GM20431 (cell line): ENCODE data around the gene IL17REL.
"Not testable (repeated sequence)": the region's sequence is repeated elsewhere in the genome, so short reads cannot be mapped to it uniquely, and the experiment has no call there.

ENCODE experiments used
- in situ Hi-C: fragments of 300-500 bp; cut with MseI, MboI; formaldehyde crosslinking; loops from one replicate; pipeline ENCODE4 v1.15.0; 2020; ENCODE audit warnings: low sequenced_read_pairs; ENCODE audit not compliant: unreplicated experiment

The IL17REL gene

DNA sequence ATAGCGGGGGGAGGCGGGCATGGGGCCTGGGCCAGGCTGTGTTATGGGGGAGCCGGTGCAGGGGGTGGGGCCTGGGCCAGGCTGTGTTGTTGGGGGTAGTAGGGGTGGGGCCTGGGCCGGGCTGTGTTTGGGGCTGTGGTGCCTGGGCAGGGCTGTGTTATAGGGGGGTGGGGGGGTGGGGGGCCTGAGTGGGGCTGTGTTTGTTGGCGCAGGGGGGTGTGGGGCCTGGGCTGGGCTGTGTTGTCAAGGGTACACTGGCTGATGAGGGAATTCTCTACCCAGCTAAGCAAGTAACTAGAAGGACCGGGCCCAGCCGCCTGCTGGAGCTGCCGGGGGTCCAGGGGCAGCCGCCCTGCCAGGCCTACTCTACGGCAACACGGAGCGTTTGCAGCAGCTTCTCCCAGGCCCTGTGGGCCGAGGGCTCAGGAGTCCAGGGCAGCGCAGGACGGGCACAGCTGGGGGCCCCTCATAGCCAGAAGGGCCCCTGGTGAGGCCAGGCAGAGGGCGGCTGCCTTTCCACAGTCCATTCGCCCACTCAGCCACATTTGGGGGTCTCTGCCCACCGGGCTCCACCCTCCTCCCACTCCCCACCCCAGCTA is 62.1 kb downstream of the IL17REL start:
- in situ Hi-C loops = no loop called here

DNA sequence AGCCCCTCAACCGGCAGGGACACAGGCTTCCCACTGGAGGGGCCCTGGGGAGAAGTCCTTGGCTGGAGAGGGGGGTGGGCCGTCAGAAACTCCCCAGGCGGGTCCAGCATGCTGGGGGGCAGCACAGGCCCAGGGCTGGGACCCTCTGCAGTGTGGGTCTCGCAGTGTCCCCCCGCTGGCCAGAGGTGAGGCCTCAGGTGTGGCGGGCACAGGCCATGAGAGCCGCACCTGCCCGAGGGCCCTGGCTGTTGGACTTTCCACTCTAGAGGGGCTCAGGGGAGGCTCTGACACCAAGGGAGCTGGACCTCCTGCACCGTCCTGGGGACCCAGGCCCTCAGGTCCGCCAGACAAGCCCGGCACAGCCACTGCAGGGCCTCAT is 62.7 kb downstream of the IL17REL start:
- in situ Hi-C loops = no loop called here

DNA sequence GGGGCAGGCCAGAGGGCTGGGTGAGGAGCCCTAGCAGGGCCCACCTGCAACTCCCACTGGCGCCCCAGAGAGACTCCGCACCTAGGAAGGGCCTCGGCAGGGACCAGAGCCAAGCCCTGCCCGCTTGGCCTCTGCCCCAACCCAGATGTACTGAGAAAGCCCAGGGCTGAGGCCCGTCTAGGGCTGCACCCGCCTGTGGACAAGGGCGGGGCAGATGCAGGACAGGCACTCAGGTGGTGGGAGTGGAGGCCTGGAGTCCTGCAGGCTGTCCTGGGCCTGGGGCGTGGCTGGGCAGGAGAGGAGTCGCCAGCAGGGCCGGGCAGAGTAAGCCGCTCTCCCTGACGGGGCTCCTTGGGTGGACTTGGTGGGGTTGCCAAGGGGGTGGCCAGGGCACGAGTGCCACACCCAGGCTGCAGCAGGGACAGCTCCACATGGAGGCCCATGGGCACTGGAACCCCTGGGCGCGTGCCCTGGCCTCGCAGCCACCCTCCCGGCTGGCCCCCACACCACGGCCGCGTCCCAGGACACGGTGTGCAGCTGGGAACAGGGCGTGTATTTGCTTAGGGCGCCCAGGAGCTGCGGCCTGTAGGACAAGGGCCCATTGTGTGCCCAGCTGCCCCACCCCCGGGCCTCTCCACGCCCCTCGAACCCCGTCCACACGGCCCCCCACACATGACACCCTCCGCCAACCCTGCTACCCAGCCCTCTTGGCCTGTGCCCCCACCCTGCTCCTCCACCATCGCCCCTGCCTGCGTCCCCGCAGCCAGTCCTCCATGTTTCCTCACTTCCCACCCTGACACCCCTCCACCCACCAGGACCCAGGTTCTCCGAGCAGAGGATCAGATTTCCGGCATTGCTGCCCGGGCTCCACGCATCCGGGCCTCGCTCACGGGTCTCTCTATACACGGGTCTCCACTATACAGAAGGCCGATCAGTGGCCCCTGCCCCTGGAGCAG is 63.3 kb downstream of the IL17REL start:
- in situ Hi-C loops = no loop called here

DNA sequence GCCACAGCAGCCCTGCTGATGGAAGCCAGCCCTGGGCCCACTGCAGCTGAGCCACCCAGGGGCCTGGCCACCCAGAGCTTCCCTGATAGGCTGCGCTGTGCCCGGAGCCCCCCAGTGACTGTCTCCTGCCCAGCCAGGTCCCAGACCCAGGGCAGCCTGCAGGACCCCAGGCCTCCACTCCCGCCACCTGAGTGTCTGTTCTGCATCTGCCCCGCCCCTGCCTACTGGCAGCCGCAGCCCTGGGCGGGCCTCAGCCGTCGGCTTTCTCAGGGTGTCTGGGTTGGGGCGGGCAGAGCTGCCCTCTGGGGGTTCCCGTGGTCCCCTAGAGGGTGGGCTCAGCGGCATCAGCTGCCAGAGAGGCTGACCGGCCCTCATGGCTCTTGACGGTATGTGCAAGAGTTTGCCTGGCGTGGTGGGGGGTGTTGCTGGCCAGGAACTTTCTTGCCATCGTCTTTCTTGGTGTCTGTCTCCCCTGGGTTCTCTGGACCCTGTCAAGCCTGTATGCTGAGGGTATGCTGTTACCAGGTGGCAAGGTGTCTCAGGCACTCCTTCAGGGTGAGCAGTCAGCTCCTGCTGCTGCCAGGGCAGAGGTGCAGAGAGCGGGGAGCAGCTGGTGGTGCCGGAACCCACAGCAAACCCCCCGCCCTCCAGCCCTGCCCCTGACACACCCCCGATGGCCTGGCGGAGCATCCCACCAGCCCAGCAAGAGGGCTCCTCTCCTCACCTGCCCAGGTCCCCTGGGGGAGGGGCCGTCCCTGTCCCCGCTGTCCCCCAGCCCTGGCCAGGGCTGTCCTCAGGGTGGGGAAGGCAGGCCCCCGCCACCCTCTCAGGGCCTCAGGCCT is 64.2 kb downstream of the IL17REL start:
- in situ Hi-C loops = no loop called here

DNA sequence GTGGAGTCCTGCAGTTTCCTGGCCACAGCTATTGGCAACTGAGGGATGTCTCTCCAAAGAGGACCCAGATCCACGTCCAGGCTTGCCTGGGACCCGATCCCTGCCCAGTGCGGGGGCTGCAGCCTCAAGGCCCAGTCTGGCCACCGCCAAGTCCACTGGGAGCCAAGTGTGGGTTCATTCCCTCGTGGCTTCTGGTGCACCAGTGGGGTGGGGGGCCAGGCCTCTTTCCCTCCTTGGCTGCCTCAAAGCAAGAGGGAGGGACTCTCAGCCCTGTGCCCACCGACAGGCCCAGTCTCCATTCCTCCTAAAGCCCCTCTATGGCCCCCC is 65.3 kb downstream of the IL17REL start:
- in situ Hi-C loops = no loop called here

DNA sequence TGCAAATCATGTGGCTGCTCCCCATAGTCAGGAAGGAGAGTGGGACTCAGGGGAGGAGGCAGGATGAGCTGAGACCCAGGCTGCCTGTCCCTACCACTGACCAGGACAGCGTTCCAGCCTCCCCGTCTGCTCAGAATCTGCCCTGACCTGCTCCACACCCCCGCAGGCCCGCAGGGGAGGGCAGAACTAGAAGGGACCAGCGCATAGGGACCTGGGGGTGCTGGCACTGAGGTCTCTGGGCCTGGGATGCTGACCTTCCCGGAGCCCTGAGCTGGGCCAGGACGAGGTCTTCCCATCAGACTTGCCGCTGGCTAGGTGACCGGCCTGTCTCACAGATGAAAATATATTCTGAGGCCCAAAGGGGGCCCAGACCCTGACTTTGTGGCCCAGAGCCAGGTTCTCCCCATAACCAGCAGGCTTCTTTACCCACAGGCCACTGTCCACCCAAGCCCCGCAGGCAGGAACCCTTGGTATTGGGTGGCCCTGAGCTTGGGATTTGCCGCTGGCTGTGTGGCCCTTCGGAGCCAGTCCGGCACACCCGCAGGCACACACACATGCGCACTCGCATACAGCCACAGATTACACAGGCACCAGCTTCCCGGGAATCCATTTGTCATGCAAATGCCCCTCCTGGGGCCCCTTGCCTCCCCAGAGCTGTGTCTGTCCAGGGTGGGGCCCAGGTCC is 65.8 kb downstream of the IL17REL start:
- in situ Hi-C loops = no loop called here

DNA sequence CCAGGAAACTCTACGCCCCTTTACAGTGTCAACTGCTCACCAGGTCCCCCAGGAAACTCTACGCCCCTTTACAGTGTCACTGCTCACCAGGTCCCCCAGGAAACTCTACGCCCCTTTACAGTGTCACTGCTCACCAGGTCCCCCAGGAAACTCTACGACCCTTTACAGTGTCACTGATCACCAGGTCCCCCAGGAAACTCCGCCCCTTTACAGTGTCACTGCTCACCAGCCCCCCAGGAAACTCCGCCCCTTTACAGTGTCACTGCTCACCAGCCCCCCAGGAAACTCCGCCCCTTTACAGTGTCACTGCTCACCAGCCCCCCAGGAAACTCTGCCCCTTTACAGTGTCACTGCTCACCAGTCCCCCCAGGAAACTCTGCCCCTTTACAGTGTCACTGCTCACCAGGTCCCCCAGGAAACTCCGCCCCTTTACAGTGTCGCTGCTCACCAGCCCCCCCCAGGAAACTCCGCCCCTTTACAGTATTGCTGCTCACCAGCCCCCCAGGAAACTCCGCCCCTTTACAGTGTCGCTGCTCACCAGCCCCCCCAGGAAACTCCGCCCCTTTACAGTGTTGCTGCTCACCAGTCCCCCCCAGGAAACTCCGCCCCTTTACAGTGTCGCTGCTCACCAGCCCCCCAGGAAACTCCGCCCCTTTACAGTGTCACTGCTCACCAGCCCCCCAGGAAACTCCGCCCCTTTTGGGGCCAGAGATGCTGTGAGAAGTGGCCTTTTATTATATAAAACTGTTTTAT is 67.3 kb downstream of the IL17REL start:
- in situ Hi-C loops = not testable (repeated sequence)
